GM18867 (cell line): ENCODE data around the gene TTC21A.
"Not testable (repeated sequence)": the region's sequence is repeated elsewhere in the genome, so short reads cannot be mapped to it uniquely, and the experiment has no call there.

Source experiments
- ATAC-seq: cut with Tn5 transposase; IDR thresholded peaks from one replicate; pipeline ENCODE4 v1.9.1; 2021; ENCODE audit warnings: mild to moderate bottlenecking, moderate library complexity; ENCODE audit not compliant: unreplicated experiment

The TTC21A gene

GRCh38 chr3:39107388-39108199 lies at the start of gene TTC21A, which contains the start of gene GORASP1:
Gene TTC21A, plus strand, starts transcription at chr3:39107680. Its CDS starts 158 bp downstream, at chr3:39107838.
Gene GORASP1, minus strand, starts transcription at chr3:39107627. Its CDS starts 86 bp downstream, at chr3:39107541.
- peak; percentile 65 for ATAC-seq

- ATAC-seq = not testable (repeated sequence)
These were observed 46.3 kb upstream of the TTC21A start for GRCh38 chr3:39061228-39061627.

GRCh38 chr3:39062180-39062579 lies 45.3 kb upstream of the TTC21A start:
- ATAC-seq = no peak

GRCh38 chr3:39063143-39063542 lies 44.3 kb upstream of the TTC21A start:
- ATAC-seq = no peak

GRCh38 chr3:39064646-39065045 lies 42.8 kb upstream of the TTC21A start:
- ATAC-seq = no peak

- ATAC-seq = peak; percentile 97
These were observed 42.3 kb upstream of the TTC21A start for GRCh38 chr3:39065197-39065596.

- no peak for ATAC-seq
These were observed 40.2 kb upstream of the TTC21A start for GRCh38 chr3:39067286-39067685.

- no peak for ATAC-seq
These were observed 38.9 kb upstream of the TTC21A start for GRCh38 chr3:39068556-39068955.

GRCh38 chr3:39075910-39076309 lies 31.6 kb upstream of the TTC21A start:
- peak; percentile 84 for ATAC-seq

- no peak for ATAC-seq
These were observed 27.9 kb upstream of the TTC21A start for GRCh38 chr3:39079530-39079929.

- ATAC-seq = no peak
These were observed 27.5 kb upstream of the TTC21A start for GRCh38 chr3:39080026-39080425.

- no peak for ATAC-seq
These were observed 24.7 kb upstream of the TTC21A start for GRCh38 chr3:39082666-39083313.

- ATAC-seq = no peak
These were observed 21.3 kb upstream of the TTC21A start for GRCh38 chr3:39086144-39086543.

GRCh38 chr3:39088456-39088855 lies 19.0 kb upstream of the TTC21A start:
- no peak for ATAC-seq

- no peak for ATAC-seq
These were observed 18.6 kb upstream of the TTC21A start for GRCh38 chr3:39088889-39089288.

GRCh38 chr3:39090922-39091321 lies 16.6 kb upstream of the TTC21A start:
- no peak for ATAC-seq

GRCh38 chr3:39094851-39095677 lies 12.4 kb upstream of the TTC21A start:
- ATAC-seq = no peak

- ATAC-seq = no peak
These were observed 11.7 kb upstream of the TTC21A start for GRCh38 chr3:39095778-39096177.

- no peak for ATAC-seq
These were observed 10.7 kb upstream of the TTC21A start for GRCh38 chr3:39096775-39097174.

- ATAC-seq = no peak
These were observed 9.6 kb upstream of the TTC21A start for GRCh38 chr3:39097716-39098472.
